Epidermal melanocyte (primary cell): ENCODE results near the gene MEIS1.

Experiments used
- DNase-seq: peaks from one replicate; pipeline ENCODE4 v3.0.0; 2011; ENCODE audit warnings: low spot score; ENCODE audit not compliant: insufficient read length

MEIS1 gene

GRCh38 chr2:66579186-66580126, 144.5 kb downstream of the MEIS1 start:
- DNase-seq, result no peak

- DNase-seq, result no peak
These were observed 145.5 kb downstream of the MEIS1 start for GRCh38 chr2:66580166-66581049.

- no peak for DNase-seq
These were observed 146.6 kb downstream of the MEIS1 start for GRCh38 chr2:66581339-66582103.

- no peak for DNase-seq
These were observed 147.4 kb downstream of the MEIS1 start for GRCh38 chr2:66582104-66582986.

- DNase-seq, result no peak
These were observed 148.3 kb downstream of the MEIS1 start for GRCh38 chr2:66582987-66583880.

GRCh38 chr2:66583881-66584280, 149.0 kb downstream of the MEIS1 start:
- no peak for DNase-seq

- DNase-seq, result no peak
These were observed 150.7 kb downstream of the MEIS1 start for GRCh38 chr2:66585587-66585986.

- no peak for DNase-seq
These were observed 152.3 kb downstream of the MEIS1 start for GRCh38 chr2:66587216-66587615.

GRCh38 chr2:66594001-66594400, 159.1 kb downstream of the MEIS1 start:
- DNase-seq, result no peak

- no peak for DNase-seq
These were observed 160.6 kb downstream of the MEIS1 start for GRCh38 chr2:66595556-66595955.

- DNase-seq, result no peak
These were observed 161.3 kb downstream of the MEIS1 start for GRCh38 chr2:66596256-66596655.

- DNase-seq, result no peak
These were observed 166.7 kb downstream of the MEIS1 start for GRCh38 chr2:66601624-66602023.

GRCh38 chr2:66602341-66602740, 167.4 kb downstream of the MEIS1 start:
- DNase-seq, result no peak

- no peak for DNase-seq
These were observed 169.4 kb downstream of the MEIS1 start for GRCh38 chr2:66604326-66604725.

GRCh38 chr2:66604976-66605375, 170.1 kb downstream of the MEIS1 start:
- DNase-seq, result no peak

GRCh38 chr2:66607152-66607551, 172.2 kb downstream of the MEIS1 start:
- no peak for DNase-seq
